SK-MEL-5 (cell line): ENCODE measurements around the gene MYO18B. TPM values are rescaled to one million over a fixed set of nuclear protein-coding genes. Genes with fewer than 3 reads are reported as not detected.

ENCODE experiments used
- DNase-seq: peaks from one replicate; pipeline ENCODE4 v3.0.0-alpha.2; 2016; ENCODE audit warnings: low read depth, low spot score
- in situ Hi-C: cut with HindIII; loops from 2 replicates; pipeline ENCODE4 v1.10.0; 2016; ENCODE audit warnings: low sequenced_read_pairs, high pct_unique_total_duplicates, low pct_unique_long_range_greater_than_20kb
- total RNA-seq: library from RNA; depleted of rRNA; stranded (reverse); fragments of >200 nt; shearing (Covaris generic); gene quantifications from 2 replicates; pipeline ENCODE4 v1.2.3, GENCODE V29; 2014

MYO18B gene
- total RNA-seq, 1 experiment from 2014 or later, result not detected

DNA sequence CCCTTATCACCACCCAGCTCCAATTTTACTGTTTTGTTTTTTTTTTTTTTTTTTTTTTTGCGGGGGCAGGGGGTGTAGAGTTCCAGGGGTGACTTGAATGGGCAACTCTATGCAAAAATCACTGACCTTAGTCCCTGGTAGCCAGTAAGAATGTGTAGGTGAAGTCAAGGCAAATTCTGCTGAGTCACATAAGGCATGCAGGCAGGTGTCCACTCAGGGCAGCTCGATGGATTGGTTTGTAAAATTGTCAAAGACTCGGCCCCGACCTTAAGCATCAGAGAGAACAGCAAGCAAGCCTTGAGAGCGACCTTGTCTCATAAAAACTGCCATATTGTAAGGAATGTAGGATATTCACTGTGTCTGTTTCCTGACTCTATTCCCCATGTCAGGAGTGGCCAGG is 275.9 kb downstream of the MYO18B start:
- no peak for DNase-seq
- in situ Hi-C loops, result no loop called here

- no peak for DNase-seq
- in situ Hi-C loops, result no loop called here
Measured at GRCh38 chr22:26019596-26019995, 277.6 kb downstream of the MYO18B start.

- in situ Hi-C loops, result no loop called here
- DNase-seq, result no peak
Measured at GRCh38 chr22:26021516-26021915, 279.5 kb downstream of the MYO18B start.

GRCh38 chr22:26023104-26023775 is 281.3 kb downstream of the MYO18B start:
- no peak for DNase-seq
- in situ Hi-C loops, result no loop called here

GRCh38 chr22:26025626-26026025 is 283.6 kb downstream of the MYO18B start:
- no peak for DNase-seq
- in situ Hi-C loops, result no loop called here

DNA sequence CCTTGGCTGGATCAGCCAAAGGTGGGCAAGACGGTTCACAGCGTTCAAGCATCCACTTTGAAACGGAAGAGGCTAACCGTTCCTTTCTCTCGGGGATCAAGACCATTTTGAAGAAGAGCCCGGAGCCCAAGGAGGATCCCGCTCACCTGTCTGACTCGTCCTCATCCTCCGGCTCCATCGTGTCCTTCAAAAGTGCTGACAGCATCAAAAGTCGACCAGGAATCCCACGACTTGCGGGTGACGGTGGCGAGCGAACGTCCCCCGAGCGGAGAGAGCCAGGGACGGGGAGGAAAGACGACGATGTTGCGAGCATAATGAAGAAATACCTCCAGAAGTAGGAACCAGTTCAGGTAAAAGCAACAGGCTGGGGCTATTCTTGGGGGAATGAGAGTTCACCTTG is 285.4 kb downstream of the MYO18B start:
- in situ Hi-C loops, result no loop called here
- DNase-seq, result no peak

GRCh38 chr22:26031641-26032040 is 289.7 kb downstream of the MYO18B start:
- in situ Hi-C loops, result no loop called here
- DNase-seq, result no peak

GRCh38 chr22:26033071-26033470 is 291.1 kb downstream of the MYO18B start:
- in situ Hi-C loops, result no loop called here

GRCh38 chr22:26033586-26033985 is 291.6 kb downstream of the MYO18B start:
- DNase-seq, result no peak
- in situ Hi-C loops, result no loop called here

More at GRCh38 chr22:26033071-26033470, 291.1 kb downstream of the MYO18B start:
- no peak for DNase-seq

DNA sequence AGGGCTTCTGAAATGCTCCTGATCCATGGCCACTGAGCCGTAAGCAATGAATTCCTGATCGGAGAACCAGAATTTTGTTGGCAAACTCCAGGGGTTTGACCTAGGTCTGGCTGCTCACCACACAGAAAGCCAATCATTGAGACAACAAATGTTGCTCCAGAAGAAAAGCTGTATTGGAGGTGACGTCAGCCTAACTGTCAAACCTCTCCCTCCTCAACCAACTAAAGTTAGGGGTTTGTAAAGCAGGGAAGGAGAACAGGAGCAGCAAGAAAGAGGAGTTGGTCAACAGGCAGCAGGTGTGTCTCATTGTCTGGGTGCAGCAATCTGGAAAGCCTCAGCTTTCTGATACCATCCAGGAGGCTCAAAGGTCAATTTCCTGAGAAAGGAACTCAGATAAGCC is 293.5 kb downstream of the MYO18B start:
- no peak for DNase-seq
- in situ Hi-C loops, result no loop called here

GRCh38 chr22:26038365-26038764 is 296.4 kb downstream of the MYO18B start:
- in situ Hi-C loops, result no loop called here
- DNase-seq, result no peak

- in situ Hi-C loops, result no loop called here
- no peak for DNase-seq
Measured at GRCh38 chr22:26041931-26042330, 299.9 kb downstream of the MYO18B start.

GRCh38 chr22:26043031-26043430 is 301.0 kb downstream of the MYO18B start:
- no peak for DNase-seq
- in situ Hi-C loops, result no loop called here

- no peak for DNase-seq
- in situ Hi-C loops, result no loop called here
Measured at GRCh38 chr22:26045051-26045450, 303.1 kb downstream of the MYO18B start.

DNA sequence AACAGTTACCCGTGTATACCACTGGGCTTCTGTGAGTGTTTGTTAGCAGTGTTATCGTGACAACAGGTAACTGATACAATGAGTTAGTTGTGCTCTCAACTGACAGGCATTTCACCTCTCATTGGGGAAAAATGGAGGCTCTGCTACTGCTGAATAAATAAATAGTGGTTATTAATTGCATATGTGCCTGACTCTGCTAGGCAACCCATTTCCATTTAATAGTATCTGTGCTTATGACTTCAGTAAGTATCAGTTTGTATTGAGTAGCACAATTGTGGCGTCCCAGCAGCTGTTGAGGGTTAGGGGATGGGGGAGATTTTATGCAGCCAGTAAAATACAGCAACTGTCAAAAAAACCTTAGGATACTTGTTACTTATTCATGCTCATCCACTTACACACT is 303.9 kb downstream of the MYO18B start:
- no peak for DNase-seq
- in situ Hi-C loops, result no loop called here

- no peak for DNase-seq
- in situ Hi-C loops, result no loop called here
Measured at GRCh38 chr22:26047516-26047915, 305.5 kb downstream of the MYO18B start.

DNA sequence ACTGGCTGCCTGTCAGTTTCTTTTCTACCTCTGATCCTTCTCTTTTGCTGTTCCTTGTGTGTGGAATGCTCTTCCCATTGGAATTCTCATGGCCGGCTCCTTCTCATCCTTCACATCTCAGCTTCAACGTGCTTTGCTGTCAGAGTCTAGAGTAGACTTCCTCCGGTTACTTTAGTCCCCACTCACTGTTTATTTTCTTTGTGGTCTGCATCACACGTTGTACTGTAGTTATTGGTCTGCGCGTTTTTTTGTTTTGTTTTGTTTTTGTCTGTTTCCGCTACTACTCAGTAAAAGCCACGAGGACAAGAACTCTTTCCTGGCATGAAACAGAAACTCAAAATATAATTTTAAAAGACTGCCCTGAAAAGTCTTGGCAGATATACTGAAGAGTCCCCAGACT is 305.9 kb downstream of the MYO18B start:
- no peak for DNase-seq
- in situ Hi-C loops, result no loop called here

DNA sequence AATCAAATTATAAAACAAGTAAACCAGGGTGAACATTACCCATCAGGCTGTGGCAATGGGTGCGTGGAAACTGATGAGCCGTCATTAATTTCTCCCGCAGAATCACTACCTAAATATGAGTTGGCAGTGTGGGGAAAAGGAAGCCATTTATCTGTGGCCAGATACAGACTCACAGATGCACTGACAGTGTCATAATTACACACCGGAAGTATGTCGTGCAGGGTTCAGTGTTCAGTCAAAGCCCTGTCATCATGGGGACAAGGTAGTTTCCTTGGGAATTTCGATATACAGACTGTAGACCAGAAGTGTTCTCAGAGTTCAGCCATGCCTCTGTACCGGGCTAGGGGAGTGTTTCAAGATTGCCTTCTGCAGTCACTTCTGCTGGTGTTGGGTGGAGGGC is 308.1 kb downstream of the MYO18B start:
- in situ Hi-C loops, result no loop called here
- no peak for DNase-seq

DNA sequence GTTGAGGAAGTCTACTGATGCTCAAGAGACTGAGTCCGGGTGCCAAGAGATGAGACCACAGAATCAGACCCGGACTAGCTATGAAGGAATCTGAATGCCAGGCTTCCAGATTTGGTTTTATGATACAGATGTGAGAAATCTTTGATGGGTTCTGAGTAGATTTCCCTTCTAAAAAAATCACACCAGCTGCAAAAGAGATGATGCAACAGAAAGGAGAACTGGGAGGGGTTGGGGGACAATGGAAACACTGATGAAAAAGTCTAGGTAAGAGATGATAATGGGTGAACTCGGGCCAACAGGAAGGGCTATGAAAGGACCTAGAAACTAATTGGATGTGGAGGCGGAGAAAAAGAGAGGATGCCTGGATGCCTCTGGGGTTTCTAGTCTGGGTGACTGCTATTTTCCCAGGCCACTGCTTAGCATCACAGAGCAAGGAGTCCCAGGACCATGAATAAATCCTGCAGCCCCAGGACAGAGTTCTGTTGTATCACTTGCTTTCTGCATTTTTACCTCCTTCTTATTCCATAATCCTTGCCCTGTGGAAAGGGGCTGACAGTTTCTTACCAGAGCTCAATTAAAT is 311.8 kb downstream of the MYO18B start:
- DNase-seq, result no peak
- in situ Hi-C loops, result no loop called here
